Skin of body (tissue), 2 donors: ENCODE measurements around the gene LUM. TPM values are rescaled to one million over a fixed set of nuclear protein-coding genes. Genes with fewer than 3 reads are reported as not detected.

Source experiments
- DNase-seq: peaks from one replicate; lab custom pipeline; 2025; lab: John Stamatoyannopoulos, UW
- total RNA-seq: library from RNA; depleted of rRNA; stranded (reverse); fragments of >200 nt; gene quantifications from one replicate; pipeline ENCODE4 v1.2.3, GENCODE V29; 2014

Gene LUM
- total RNA-seq, 1 donor from 2014 or later: 934 TPM

DNA sequence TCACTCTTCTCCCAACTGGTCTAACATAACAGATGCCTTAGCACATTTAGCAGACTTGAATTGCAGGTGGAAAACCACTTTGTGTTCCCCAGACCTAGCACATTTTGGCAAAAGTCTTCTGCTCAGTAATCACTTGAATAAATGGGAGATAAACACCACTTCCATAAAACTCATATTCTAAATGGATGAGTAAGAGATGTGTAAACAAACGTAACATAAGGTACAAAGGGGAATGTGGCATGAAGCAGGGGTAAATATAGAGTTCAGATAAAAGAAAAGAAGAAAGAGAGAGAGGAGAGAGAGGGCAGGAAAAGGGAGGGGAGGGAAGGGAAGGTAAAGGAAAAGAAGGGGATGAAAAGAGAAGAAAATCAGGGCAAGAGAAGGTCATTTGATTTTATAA lies 36.4 kb downstream of the LUM start:
- DNase-seq: no peak

DNA sequence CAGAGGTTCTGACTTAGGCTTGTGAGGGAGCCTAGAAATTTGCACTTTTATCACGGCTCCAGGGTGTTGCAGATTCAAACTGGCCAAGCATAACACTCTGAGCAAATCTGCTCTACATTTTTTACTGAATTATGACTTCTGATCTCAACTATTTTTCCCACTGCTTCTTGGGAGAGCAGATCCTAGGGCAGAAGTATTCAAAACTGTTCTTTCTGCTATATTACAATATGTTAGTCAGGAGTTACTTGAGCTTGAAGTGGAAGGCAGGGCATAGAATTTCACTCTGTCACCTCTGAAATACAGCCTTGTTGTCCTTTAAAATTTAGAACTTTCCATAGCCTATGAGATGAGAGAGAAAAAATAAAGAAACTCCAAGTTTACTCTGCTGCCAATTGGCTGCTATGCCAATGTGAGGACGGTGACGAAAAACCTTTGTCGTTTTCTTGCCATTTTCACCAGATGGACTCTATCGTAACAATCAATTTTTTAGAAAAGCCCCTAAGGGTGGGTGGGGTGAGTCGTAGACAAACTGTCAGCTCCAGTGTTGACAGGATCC lies 37.1 kb downstream of the LUM start:
- DNase-seq: peak; percentile 80

DNA sequence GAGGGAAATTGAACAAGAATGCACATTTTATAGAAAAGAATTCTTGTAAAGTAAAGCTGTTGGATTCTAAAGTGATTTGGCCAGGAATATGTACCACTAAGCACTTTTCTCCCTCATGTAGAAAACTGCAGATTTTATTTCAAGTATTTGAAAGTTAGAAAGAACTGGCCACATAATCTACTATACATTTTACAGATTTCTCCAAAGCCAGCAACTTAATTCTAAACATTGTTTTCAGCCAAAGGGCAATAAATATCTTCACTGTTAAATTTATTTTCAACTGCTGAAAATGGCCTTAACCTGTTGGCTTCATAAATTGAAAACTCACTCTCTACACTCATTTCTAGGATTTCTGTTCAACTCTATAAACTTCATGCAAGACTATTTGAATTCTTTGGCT lies 37.9 kb downstream of the LUM start:
- DNase-seq: peak; percentile 33

DNA sequence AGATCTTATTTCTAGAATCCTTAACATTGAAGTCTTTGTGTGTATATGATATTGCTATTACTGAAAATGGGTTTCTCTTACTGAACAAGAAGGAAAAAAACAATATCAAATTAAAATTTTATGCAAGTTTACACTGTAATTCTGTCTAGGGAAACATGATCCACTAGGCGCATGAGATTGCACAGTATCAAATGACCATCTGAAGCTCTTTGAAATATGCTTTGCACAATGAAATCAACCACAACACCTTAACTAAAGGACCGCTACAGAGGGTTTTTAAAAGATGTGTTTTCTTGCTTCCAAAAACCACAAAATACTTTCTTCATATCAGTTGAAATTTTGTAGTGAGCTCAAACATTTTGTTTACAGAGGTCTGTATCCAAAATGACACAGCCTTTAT lies 38.4 kb downstream of the LUM start:
- DNase-seq: no peak

DNA sequence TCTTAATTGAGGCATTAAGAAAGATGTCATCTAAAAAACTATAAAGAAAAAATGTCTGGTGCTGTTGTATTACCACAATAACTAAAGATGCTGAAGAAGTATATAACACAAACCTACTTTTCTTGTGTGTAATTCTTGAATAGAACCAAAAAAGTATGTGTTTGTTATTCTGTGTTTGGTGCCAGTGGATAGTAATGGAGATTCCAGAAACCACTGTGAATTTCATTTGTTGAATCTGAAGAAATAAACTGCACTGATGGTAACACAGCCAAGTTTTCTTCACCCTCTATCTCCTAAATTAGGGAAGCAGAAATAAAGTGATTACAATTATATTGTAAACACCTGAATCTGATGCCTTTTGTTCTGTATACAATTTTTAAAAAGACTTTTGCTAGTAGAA lies 40.4 kb downstream of the LUM start:
- DNase-seq: no peak

DNA sequence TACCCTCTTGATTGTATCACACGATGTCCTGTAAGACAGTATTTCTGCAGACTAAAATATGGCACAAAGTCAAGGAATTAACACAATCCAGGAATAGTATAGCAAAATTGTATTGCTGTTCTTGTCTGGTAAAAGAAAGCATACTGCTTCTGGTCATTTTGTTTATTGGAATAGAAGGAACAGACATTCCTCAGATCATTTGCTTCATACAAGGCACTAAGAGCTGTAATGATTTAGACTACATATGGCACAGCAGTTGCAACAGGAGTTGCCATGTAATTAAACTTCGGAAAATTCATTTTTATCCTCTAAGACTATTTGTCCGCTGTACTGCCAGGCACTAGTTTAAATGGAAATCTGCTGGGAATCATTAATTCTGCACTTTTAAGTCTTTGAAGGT lies 45.9 kb downstream of the LUM start:
- no peak for DNase-seq

DNA sequence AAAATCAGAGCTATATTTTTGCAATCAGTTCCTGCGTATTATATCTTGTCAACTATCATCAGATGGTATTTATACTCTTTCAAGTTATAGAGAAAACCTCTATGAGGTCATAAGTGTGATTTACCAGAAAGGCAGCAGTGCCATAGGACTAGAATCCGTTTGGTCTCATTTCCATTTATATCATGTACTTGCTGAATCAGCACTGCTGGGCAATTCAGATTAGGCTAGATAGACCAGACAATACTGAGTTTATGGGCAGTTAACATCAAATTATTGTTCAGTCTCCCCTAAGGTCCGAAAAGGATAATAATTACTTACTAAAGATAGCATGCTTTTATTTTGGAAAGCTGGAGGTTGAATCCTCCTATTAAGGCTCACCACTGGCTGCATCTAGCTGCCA lies 46.7 kb downstream of the LUM start:
- no peak for DNase-seq

DNA sequence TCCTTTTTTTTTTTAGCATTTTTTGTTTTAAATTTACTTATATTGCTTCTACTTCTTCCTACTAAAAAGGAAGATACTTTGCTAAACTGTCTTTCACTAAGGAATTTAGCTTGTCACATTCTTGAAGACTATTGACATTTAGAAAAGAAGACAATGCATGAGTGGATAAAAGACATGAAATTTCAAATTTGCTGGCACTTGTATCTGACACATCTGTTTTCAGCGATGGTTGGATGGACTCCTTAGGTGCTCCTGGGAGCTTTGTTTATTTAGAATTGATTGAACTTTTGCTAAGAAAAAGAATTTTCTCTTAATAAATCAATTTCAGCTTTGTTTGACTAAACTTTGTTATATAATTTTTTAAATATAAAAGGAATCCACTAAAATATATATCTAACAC lies 50.2 kb downstream of the LUM start:
- DNase-seq: no peak

DNA sequence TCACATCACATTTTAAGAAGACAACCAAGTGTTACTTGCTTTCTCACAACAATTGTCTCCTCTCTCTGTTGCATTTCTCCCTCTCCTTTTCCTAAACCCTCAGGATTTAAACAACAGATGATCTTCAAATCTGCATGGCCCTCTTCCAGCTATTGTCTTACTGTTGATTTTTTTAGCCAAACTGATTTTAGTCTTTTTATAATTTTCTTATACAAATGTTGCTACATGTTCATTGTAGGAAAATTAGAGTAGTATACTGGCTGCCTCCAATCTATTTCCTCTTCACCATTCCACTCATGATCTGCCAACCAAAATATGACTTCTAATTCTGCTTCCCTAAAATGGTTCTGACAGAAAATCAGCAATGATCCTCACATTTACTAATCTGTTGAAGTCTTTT lies 52.1 kb downstream of the LUM start:
- DNase-seq: peak; percentile 66

DNA sequence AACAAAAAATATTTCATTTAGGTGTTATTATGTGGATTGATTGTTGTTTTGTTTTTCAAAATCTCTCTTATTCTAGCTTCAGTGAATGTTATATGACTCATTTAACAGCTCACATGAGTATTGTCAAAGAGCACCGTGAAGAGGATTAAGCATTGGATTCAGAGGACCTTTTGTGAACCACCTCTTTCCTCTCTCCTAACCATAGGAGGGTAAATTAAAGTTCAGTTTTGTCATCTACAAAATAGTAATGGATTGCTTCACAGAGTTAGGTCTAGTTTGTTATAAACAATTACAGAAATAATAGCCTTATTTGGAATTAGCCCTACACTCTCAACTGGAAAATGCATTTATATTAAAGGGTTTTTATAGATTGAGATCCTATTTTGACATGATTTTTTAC lies 52.5 kb downstream of the LUM start:
- no peak for DNase-seq

DNA sequence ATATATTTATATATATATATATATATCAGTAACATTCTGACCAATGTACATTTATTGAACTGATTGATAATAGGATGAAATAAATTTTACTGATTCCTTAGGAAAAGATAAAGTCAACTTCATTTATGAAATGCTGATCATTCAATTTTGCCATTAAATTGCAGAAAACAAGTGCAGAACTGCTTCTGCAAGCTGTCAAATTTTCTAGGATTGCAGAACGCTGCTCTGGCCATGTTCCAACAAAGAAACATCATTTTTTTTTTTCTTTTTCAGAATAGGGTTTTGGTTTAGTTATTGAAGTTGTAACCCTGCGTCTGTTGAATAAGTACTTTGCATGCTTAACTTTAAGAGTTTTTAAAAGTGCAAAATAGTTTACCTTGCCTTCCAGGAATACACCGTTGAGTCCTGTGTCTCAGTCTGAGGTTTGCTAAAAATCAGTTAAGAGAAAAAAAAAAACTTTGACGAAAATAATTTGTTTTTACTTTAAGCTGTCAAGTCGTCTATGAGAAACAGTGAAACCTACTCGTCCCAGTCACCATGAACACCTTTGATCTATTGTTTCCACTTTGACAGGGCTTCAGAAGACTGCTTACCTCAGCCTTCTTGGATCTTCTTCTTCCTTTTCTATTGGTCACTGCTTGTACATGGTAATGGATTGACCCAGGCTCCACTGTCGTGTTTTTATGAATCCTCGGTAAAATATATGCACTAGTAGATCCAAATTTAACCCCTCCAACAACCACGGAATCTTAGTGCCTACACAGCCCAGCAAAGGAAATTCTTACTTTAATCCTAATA lies 53.7 kb downstream of the LUM start, which contains the start of gene KERA:
Gene KERA (minus strand): TSS at position 657 of the 798 bp plus-strand sequence. CDS start 1,743 bp downstream, outside the sequence.
- DNase-seq: peak; percentile 14

DNA sequence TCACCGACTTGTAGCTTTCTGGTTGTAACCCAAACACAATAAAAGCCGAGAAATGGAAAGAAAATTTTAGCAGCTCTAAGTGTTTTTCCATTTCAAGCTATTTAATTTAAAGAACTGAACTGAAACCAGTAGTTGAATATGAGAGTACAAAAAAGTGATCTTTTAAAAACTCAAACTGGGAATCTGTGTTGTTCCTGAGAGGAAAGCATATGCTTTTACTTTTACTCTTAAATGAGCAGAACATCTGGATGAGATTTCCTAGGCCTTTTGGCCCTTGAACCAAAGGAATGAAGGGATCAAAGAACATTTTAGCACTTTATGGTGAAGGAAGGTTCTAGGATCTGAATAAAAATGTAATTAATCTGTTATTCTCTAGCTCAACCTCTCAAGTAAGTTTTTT lies 54.8 kb downstream of the LUM start:
- DNase-seq: peak; percentile 8

DNA sequence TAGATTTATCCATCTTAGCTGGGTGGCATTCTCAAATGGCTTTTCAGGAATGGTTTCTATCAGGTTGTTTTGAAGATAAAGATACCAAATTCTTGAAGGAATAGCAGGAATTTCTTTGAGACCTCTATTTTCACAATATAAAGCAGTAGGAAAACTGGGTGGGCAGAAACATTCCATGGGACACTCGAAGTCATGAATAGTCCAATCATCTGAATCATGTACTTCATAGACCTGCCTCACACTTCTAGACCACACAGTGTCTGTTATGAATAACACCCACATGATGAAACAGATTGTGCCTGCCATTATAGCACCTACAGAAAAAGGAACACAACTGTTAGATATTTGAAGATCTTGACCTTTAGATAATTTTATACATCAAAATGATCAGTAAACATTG lies 55.3 kb downstream of the LUM start:
- DNase-seq: peak; percentile 5

DNA sequence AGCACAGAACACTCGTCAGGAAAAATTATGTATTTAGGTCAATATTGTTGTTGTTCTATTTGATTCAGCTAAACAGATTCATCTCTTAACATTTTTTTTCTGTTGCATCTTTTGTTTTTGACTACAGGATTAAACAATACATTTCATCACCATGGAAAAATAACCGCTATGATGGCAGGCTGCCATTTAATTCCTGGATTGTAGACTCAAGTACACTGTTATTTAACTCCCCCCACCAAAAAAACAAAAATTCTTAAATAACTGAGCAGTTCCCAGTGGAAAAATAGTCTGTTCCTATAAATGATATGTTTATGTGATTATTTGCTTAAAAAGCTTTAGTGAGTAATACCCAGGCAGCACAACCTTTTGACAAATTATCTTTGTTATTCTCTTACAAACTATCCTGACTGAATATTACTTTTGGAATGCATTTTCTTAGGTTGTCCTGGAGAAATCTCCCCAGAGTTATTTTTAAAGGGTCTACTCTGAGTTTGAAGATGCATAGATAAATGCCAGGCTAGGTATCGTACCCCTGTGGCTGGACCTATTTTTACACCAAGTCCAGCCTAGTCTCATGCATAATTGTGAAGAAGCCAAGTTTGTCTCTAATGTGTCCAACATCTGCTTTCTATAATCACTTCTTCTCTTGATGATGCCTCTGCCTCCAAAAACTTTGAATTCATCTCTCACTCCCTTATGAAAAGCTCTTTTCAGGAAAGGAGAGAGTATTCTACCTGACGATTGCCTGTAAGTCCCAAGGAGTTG lies 57.2 kb downstream of the LUM start:
- DNase-seq: peak; percentile 95

Other genes with a start within 250 kb of the LUM start
- gene CCER1, start 156.3 kb downstream of the LUM start, total RNA-seq: not detected
- 0.20 TPM for gene EPYC, start 106.5 kb downstream of the LUM start, total RNA-seq
- gene KERA, start 53.5 kb downstream of the LUM start, total RNA-seq: 4.8 TPM
- gene DCN, start 71.3 kb upstream of the LUM start, total RNA-seq: 1,233 TPM